GM21825 (cell line): ENCODE data around the gene LDLRAD4.
A peak's percentile ranks its signal among the peaks of the same experiment; 100 is the strongest.

Experiments used
- ATAC-seq: cut with Tn5 transposase; IDR thresholded peaks from one replicate; pipeline ENCODE4 v1.9.1; 2021; ENCODE audit warnings: mild to moderate bottlenecking, moderate library complexity; ENCODE audit not compliant: unreplicated experiment

Gene LDLRAD4

GRCh38 chr18:13618760-13619438 is 400.3 kb downstream of the LDLRAD4 start:
- ATAC-seq, result no peak

GRCh38 chr18:13619505-13620205 is 401.1 kb downstream of the LDLRAD4 start:
- no peak for ATAC-seq

- no peak for ATAC-seq
These were observed 401.7 kb downstream of the LDLRAD4 start for GRCh38 chr18:13620206-13620672.

DNA sequence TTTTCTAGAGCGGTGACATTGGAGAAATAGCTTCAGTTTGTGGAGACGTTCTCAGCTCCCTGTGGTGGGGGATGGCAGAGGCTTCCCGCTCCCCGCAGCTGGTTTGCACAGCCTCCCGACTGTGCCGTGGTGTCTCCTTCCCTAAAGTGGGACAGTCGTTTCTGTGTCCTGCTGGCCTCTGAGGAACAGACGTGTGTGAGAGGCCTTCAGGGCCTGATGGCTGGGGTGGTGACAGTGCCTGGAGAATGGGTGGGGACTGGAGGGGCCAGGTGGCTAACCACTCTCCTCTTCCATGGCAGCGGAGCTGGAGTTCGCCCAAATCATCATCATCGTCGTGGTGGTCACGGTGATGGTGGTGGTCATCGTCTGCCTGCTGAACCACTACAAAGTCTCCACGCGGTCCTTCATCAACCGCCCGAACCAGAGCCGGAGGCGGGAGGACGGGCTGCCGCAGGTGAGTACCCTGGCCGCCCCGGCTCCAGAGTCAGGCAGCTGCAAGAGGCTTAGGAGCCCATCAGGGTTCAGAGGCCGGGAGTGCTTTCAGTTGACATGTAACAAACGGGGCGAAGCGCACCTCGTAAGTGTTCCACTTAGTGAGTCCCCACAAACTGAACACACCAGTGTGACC is 402.4 kb downstream of the LDLRAD4 start:
- ATAC-seq, result no peak

DNA sequence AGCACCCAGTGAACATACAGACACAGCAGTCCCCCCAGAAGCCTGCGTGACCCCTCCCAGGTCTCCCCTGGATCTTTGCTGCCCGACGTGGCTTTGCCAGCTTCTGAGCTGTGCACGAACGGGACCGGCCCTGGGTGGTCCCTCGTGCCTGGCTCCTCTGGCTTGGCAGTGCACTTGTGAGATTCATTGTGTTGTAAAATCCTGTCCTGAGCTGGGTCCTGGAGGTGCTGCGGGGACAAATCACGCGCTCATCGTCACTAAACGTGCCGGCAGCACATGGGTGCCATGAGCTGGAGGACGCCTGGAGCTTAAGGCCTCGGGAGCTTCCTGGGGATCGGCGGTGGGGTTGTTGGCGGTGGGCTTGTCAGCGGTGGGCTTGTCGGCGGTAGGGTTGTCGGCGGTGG is 402.9 kb downstream of the LDLRAD4 start:
- no peak for ATAC-seq

DNA sequence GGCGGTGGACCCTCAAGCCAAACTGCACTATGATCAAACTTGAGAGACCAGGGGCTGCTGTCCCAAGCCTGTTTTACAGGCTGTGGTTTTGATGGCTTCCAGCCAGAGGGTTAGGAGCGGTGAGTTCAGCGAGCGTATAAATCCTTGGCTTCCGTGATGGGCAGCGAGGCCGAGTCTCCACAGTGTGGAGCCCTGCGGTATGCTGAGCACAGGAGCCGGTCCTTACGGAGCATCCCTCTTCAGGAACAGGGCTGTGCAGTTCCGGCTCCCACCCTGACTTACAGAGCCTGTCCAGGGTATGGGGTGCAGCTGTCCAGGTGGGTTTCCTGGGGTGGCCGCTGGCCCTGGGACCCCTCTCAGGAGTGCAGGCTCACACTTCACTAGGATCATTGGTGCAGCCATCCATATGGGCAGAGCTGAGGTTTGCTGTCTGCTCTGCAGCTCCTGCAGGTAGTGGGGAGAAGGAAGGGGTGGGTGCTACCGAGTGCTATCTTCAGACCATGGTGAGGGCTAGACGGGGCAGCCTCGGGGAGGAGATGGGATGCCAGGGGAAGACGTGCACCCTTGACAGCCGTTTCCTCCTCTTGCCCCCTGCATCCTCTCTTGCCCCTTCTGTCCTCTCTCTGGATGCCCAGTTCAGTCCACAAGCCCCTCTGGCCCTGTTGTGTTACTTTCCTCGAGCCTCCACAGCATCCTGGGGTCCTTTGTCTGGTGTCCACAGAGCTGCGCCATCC is 403.5 kb downstream of the LDLRAD4 start:
- ATAC-seq, result no peak

DNA sequence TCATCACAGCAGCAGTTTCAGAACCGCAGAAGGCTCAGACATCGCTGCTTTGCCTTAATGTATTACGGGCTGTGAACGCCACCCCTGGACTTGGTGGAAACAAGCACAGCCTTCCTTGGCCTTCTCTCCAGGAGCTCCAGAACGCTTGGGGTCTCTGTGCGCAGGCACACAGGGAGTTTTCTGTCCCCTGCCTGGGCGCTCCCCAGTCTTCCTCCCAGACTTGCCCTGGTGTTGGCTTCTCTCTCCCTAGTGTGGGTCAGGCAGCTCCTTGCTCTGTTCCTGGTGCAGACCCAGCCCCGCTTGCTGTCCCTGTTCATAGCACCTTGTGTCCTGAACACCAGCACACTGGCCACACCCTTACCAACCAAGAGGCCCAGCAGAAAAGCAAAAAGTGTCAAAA is 404.2 kb downstream of the LDLRAD4 start:
- ATAC-seq, result no peak

GRCh38 chr18:13623348-13623747 is 404.8 kb downstream of the LDLRAD4 start:
- no peak for ATAC-seq

GRCh38 chr18:13623871-13624270 is 405.3 kb downstream of the LDLRAD4 start:
- no peak for ATAC-seq

DNA sequence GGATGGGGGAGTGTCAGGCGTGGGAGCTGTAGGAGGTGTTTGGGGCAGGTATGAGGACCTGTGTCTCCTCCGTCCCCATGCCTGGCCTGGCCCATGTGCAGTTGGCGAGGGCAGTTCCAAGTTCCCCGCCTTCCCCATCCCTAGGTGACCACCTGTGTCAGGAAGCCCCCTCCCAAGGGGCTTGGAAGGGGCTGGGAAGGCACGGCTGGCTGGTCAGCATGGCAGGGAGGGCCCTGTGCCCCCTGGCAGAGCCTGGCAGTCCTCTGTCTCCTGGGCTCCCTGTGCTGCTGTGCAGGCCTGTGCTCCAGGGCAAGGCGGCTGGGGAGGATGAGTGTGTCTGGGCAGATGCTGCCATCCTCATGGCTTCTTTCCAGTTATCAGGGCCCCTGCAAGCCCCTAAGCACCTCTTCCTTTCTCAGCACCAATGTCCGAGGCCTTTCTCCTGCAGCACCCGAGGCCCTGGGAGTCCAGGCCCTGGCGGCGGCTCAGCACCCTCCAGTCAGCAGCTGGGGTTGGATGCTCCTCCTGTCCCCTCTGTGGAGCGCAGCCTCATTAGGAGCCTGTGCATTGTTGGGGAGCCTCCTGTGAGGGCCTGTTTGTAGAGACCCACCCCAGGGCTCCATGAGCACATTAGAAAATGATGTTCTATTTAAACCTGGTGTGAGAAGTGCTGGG is 406.1 kb downstream of the LDLRAD4 start:
- ATAC-seq, result no peak

- ATAC-seq, result no peak
These were observed 406.8 kb downstream of the LDLRAD4 start for GRCh38 chr18:13625355-13625754.

DNA sequence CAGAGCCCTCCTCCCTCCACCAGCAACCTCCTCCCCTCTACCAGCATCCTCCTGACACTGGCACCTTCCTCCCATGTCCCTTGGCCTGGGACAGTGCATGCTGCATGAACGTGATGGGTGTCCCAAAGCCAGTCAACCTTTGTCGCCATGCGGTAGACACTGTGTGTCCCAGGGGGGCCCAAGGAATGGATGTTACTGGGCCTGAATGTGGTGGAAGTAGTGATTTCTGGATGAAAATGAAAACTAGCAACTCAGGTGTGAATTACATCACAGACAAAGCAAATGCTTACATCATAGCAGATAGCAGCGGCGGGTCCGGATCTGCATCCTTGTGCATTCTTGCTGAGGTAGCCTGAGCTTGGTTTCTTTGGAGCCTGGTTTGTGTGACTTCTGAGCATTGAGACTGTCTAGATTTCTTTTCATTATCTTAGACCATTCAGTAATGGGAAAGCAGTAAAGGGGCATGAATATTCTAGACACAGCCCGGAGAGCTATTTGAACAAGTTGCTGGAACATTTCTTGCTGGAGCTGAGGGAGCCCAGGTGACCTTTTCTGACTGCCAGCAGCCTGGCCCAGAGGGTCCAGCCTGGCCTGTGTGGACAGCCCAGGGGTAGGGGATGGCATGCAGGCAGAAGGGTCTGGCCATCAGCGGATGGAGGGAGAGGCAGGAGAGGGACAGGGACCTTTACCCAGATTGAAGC is 407.4 kb downstream of the LDLRAD4 start:
- no peak for ATAC-seq

- ATAC-seq, result no peak
These were observed 408.0 kb downstream of the LDLRAD4 start for GRCh38 chr18:13626544-13626908.

DNA sequence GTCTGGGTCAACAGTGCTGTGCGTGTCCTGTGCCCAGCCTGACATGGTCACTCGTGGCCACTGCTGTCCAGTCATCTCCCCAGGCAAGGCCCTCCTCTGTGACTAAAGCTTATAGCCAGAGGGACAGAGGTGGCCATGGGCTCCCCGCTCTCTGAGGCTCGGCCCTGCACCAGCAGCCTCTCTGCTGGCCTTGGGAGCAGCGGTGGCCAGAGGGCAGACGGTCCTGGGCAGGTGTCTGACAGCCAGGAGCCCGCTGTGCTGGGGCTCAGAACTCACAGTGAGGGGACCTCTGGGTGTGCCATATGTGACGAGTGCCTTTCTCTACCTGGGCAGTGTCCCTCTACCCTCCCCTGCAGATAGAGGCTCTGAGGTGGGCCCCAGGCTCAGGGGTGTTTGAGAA is 409.1 kb downstream of the LDLRAD4 start:
- no peak for ATAC-seq

DNA sequence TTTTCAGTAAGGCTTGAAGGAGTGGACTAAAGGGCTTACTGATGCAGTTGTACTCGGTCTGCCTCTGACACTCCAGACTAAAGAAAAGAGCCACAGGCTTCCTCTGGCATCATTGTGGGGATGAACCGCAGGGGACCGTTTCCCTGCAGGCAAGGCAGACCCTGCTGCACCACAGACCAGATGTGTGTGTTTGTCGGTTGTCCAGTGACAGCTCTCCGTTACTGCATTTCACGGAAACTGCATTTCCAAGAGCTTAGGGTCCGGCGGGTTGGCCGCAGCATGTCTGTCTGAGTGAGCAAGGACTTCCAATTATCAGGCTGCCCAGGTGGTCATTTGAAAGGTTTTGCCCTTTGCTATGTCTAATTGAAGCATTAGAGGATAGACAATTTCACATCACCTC is 409.7 kb downstream of the LDLRAD4 start:
- ATAC-seq, result no peak

DNA sequence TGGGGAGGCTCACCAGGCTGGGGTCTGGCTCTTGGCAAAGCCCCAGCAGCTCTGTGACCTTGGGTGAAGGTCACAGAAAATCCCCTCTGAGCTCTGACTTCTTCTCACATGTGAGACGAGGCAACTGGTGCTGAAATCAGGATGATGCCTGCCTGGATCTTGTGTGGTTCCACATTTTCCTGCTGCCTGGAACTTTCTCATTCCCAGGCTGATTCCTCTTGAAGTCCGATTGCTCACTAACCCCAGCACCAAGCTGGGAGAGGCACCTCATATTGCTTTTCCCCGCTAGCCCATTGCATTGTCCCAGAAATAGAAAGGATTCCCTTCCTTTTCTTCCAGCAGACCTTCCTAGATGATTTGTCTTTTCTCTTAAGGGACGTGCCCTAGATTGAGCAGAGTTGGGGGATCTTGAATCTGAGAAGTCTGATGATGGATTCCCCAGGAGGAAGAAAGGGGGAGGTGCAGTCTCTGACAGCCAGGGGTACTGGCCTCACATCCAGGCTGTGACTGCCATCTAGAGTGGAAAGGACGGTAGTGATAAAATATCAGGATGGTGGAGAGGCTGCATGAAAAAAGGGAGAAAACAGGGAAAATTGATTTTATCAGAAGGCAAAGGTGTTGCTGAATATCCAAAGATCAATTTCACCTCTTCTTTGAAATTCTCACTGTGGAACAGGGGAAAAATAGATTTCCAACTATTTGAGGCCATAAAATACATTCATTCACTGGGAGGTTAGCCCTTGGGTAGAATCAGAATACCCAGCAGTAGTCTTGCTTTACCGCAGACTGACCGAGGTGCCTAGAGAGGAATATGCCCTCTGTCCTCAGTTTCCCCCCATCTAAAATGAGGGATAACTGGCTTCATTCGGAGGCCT is 411.5 kb downstream of the LDLRAD4 start:
- ATAC-seq, result peak; percentile 78

DNA sequence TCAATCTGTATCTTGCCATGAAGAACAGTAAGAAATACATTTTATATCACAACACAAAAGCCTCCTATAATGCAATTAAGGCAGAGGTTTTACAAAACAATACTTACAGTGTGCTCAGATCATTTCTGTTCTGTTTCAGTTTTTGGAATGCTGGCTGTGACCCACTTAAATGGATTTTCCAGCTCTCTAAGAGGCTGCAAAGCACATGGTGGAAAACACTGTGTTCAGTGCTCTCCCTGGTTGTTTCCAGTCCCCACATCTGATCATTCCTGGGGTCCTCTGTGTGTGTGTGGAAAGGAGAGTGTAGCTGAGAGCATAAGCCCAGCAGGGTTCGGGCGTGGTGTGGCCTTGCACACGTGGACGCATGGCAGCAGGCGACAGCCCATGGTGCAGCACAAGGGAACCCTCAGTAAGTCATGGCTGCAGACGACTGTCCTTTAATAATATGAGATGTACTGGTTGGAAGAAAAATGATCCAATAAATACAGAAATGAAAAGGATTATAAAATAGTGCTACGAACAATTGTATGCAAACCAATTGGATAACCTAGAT is 412.2 kb downstream of the LDLRAD4 start:
- ATAC-seq, result no peak

- no peak for ATAC-seq
These were observed 415.1 kb downstream of the LDLRAD4 start for GRCh38 chr18:13633700-13634099.

DNA sequence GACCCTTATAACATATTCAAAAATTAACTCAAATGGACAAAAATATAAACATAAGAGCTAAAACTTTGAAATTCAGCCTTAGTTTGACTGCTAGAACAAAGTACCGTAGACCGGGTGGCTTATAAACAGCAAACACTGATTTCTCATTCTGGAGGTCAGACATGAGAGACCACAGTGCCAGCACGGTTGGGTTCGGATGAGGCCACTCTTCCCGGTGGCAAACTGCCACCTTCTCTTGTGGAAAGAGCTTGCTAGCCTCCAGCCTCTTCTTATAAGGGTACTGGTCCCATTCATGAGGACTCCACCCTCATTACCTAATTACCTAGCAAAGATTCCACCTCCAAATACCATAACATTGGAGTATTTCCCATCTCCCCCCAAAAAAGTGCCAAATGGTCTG is 416.5 kb downstream of the LDLRAD4 start:
- ATAC-seq, result no peak
